Subcutaneous abdominal adipose tissue (tissue), 5 donors: ENCODE measurements around the gene ATG9A.
A peak's percentile ranks its signal among the peaks of the same experiment; 100 is the strongest.
"Not testable (repeated sequence)": the region's sequence is repeated elsewhere in the genome, so short reads cannot be mapped to it uniquely, and the experiment has no call there.

Experiments used
- H3K27ac ChIP-seq: one replicate; pipeline ENCODE4 v1.7.0; 2013; ENCODE audit warnings: low read depth, mild to moderate bottlenecking, inconsistent platforms, low read length, moderate library complexity
- H3K27me3 ChIP-seq, 5 donors: one replicate each; pipeline ENCODE4 v1.7.0; 2013; ENCODE audit warnings: low read length in 5 of 5, inconsistent platforms in 1 of 5; ENCODE audit not compliant: control insufficient read depth in 5 of 5, insufficient read depth in 4 of 5
- H3K36me3 ChIP-seq, 5 donors: one replicate each; pipeline ENCODE4 v1.7.0; 2013; ENCODE audit warnings: low read length in 5 of 5; ENCODE audit not compliant: control insufficient read depth in 5 of 5, insufficient read depth in 5 of 5
- H3K4me1 ChIP-seq, 5 donors: one replicate each; pipeline ENCODE4 v1.7.0; 2013; ENCODE audit warnings: low read length in 5 of 5, mild to moderate bottlenecking in 3 of 5, moderate library complexity in 1 of 5; ENCODE audit not compliant: control insufficient read depth in 5 of 5, insufficient read depth in 5 of 5
- H3K4me3 ChIP-seq, 5 donors: one replicate each; pipeline ENCODE4 v1.7.0; 2013; ENCODE audit warnings: low read length in 5 of 5, low read depth in 1 of 5
- H3K9ac ChIP-seq, 5 donors: one replicate each; pipeline ENCODE4 v1.7.0; 2013; ENCODE audit warnings: low read length in 5 of 5, mild to moderate bottlenecking in 4 of 5, moderate library complexity in 3 of 5
- H3K9me3 ChIP-seq, 5 donors: one replicate each; pipeline ENCODE4 v1.7.0; 2013; ENCODE audit warnings: low read length in 5 of 5; ENCODE audit not compliant: control insufficient read depth in 5 of 5
- donor health status: healthy.
- donor health status: healthy.
- donor health status: healthy.
- donor health status: healthy.
- donor health status: healthy.

The ATG9A gene

GRCh38 chr2:219269362-219270054 lies 40.1 kb upstream of the ATG9A start:
- no peak overlapping the region for H3K4me3 ChIP-seq
- H3K9ac ChIP-seq = no peak overlapping the region
- H3K27ac ChIP-seq = no peak overlapping the region
- H3K4me1 ChIP-seq = no peaks in the 10 kb centered on the region
- H3K36me3 ChIP-seq = no peaks in the 10 kb centered on the region
- H3K9me3 ChIP-seq = no peaks in the 10 kb centered on the region
- peaks cover 0 to 5% (median 2%) of the 10 kb centered on the region in 5 donors for H3K27me3 ChIP-seq

GRCh38 chr2:219268294-219268693 lies 38.9 kb upstream of the ATG9A start:
- Histone ChIP-seq H3K4me1 (no peaks in the 10 kb centered on the region), H3K27me3 (peaks cover 0 to 4% (median 2%) of the 10 kb centered on the region in 5 donors), H3K9me3 (no peaks in the 10 kb centered on the region), H3K27ac (no peak overlapping the region), H3K9ac (no peak overlapping the region), H3K36me3 (no peaks in the 10 kb centered on the region), H3K4me3 (no peak overlapping the region)

GRCh38 chr2:219266886-219267285 lies 37.5 kb upstream of the ATG9A start:
- Histone ChIP-seq H3K27ac (no peak overlapping the region), H3K27me3 (peaks cover 0 to 4% (median 2%) of the 10 kb centered on the region in 5 donors), H3K9ac (no peak overlapping the region), H3K4me1 (no peaks in the 10 kb centered on the region), H3K9me3 (no peaks in the 10 kb centered on the region), H3K4me3 (no peak overlapping the region), H3K36me3 (no peaks in the 10 kb centered on the region)

- Histone ChIP-seq H3K36me3 (no peaks in the 10 kb centered on the region), H3K4me3 (no peak overlapping the region), H3K9me3 (no peaks in the 10 kb centered on the region), H3K27me3 (peaks cover 3 to 8% (median 4%) of the 10 kb centered on the region in 5 donors), H3K27ac (no peak overlapping the region), H3K4me1 (no peaks in the 10 kb centered on the region), H3K9ac (no peak overlapping the region)
Measured at GRCh38 chr2:219266232-219266631, 36.8 kb upstream of the ATG9A start.

- H3K4me3 ChIP-seq = no peak overlapping the region
- H3K4me1 ChIP-seq = no peaks in the 10 kb centered on the region
- H3K9ac ChIP-seq = no peak overlapping the region
- H3K36me3 ChIP-seq = no peaks in the 10 kb centered on the region
- no peaks in the 10 kb centered on the region for H3K9me3 ChIP-seq
- no peak overlapping the region for H3K27ac ChIP-seq
- H3K27me3 ChIP-seq = peaks cover 4 to 18% (median 15%) of the 10 kb centered on the region in 5 donors
Measured at GRCh38 chr2:219261024-219261855, 31.8 kb upstream of the ATG9A start.

GRCh38 chr2:219258942-219259341 lies 29.5 kb upstream of the ATG9A start:
- H3K4me1 ChIP-seq = peaks cover 0 to 12% (median 9%) of the 10 kb centered on the region in 5 donors
- not testable (repeated sequence) for H3K9ac ChIP-seq, H3K36me3 ChIP-seq, H3K9me3 ChIP-seq, H3K27ac ChIP-seq, H3K4me3 ChIP-seq
- peaks cover 12 to 34% (median 30%) of the 10 kb centered on the region in 5 donors for H3K27me3 ChIP-seq

- Histone ChIP-seq H3K4me1 (peaks cover 2 to 42% (median 32%) of the 10 kb centered on the region in 5 donors), H3K4me3 (peak overlapping the region; percentile 26 to 82 (median 69))
Measured at GRCh38 chr2:219254590-219255201, 25.3 kb upstream of the ATG9A start.

GRCh38 chr2:219253753-219254589 lies 24.5 kb upstream of the ATG9A start, which contains the start of gene TUBA4A:
TUBA4A (minus strand) TSS chr2:219253918; CDS start chr2:219253858, 60 bp downstream.
- Histone ChIP-seq H3K9ac (peak within 1 kb of the TSS in 4 of 5 donors; percentile 20 to 69 (median 58)), H3K4me1 (peaks cover 7 to 49% (median 39%) of the 10 kb centered on the region in 5 donors), H3K27ac (no peak within 1 kb of the TSS), H3K27me3 (peaks cover 8 to 39% (median 35%) of the 10 kb centered on the region in 5 donors), H3K9me3 (no peaks in the 10 kb centered on the region), H3K4me3 (peak within 1 kb of the TSS; percentile 36 to 82 (median 69)), H3K36me3 (peaks cover 0 to 14% (median under 1%) of the 10 kb centered on the region in 5 donors)

More at GRCh38 chr2:219254590-219255201, 25.3 kb upstream of the ATG9A start:
- H3K9ac ChIP-seq = peak overlapping the region in 4 of 5 donors; percentile 20 to 69 (median 58)
- H3K36me3 ChIP-seq = peaks cover 0 to 9% (median 0%) of the 10 kb centered on the region in 5 donors
- no peaks in the 10 kb centered on the region for H3K9me3 ChIP-seq
- H3K27me3 ChIP-seq = peaks cover 8 to 41% (median 36%) of the 10 kb centered on the region in 5 donors
- H3K27ac ChIP-seq = no peak overlapping the region
